NCI-H446 (cell line): Measurements from ENCODE around the gene RAP1A.
"Not testable (repeated sequence)": the region's sequence is repeated elsewhere in the genome, so short reads cannot be mapped to it uniquely, and the experiment has no call there.

Source experiments
- DNase-seq, 2 experiments: peaks; one replicate each; lab custom pipeline; 2025; lab: John Stamatoyannopoulos, UW

Gene RAP1A

DNA sequence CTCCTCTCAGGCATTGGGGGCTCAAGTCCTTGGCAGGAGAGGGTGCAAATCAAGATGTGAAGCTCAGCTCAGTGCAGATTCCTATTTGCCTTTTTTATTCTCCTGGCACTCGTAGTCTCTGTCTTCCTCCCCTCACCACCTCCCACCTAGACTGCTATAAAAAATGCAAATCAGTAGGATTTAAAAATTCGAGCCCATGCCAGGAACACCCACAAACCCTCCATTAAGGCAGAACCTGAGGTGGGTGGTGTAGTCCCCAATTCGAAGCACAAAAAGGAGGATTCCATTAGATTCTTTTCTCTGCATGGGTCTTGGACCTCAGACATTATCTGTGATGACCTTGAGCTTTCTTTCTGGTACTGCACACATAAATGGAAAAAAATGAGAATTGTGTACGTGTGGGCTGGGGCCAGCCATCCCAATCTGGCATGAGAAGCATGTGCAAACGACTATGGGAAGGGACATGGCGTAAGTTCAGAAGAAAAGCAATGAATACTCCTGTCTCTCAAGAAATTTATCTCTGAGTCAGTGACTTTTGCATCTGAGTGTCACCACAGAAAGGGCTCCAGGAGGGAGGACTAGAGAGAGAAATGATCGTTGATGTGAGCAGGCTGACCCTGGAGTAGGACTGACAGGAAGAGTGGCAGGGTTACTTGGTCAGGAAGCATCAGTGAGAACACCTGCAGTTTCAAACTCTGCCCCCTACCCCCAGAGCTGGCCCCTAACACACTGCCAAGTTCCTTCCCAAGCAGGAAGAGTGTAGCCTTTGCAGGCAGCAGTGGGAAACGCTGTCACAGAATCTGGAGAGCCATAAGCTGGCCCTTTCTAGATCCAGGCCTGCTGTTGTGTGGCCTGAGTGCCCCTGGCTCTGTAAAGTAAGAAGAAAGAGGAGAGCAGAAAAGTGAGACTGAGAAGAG, 117.9 kb downstream of the RAP1A start:
- DNase-seq, result no peak

DNA sequence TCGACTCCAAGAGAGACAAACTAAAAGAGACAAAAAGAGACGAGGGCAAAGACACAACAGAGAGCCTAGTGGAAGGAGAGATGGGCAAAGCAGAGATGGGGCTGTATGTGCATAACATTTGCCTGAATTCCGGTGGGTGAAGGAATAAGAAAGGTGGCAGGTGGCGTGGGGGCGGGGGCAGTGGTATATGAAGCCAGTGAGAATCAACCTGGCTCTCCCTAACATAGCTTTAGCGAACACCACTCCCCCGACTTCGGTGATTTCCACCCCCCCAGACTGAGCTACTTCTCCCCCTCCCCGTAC, 118.5 kb downstream of the RAP1A start:
- DNase-seq, result no peak

DNA sequence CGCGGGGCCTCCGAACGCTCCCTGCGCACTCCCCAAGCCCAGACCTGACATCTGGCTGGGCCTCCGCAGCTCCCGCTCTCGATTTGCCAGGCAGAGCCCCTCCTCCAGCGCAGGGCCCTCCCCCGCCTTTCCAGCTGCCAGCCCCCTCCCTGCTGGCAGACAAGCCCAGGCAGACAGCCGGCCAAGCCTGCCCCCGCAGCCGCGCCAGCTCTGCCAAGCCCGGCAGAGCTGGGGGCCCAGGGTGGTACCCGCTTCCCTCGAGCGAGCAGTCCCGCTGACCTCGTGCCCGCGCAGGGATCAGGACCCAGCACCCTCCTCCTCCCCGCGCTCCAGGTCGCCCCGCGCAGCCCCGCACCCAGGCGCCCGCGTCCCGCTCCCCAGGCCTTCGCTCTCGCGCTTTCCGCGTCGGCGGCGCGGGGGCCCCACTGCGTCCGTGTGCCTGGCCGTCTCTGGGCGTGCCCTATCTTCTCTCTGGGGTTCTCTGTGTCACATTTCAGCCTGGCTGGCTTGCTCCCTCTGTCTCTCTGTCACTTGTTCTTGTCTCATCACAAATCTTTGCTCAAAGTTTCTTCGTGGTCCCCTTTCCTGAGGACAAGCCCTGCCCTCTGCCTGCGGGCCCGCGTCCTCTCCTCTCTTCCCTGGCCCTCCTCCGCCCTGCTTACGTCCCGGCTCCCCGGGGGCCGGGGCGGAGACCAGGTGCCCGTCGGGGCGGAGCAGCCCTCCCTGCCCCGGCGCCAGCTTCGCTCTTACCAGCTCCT, 119.0 kb downstream of the RAP1A start:
- DNase-seq, result peak; percentile 83 to 92

DNA sequence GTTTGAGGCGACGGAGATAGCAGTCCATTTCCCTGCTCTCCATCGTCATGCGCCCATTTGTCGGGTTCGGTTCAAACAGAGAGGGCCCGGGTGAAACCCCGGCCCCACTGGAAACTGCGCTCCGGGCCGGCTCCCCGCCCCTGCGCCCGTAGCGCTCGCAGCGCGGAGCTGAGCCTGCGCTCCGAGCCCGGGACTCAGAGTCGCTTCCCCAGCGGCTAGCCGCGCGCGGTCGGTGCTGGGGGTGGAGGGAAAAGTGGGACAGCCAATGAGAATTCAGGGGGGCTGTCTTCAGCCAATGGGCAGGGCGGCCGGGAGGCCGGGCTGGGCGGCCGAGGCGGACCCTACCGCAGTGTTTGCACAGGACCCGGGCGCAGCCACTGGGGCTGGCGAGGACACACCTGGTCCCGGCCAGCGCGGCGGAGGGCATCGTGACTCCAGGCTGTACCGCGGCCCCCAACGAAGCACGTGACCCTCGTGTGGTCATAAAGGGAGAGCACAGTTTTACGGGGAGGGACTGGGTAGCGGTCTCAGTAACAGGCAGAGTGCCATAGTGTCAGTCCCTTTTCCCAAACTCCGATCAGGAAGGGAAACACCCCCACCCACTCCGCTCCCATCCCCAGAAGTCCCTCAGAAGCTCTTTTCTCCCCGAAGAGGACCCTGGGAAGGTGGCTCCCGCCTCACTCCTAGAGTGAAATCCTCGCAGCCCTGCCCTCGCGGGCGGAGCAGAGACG, 119.8 kb downstream of the RAP1A start, which contains the start of gene INKA2:
TSS of gene INKA2 (minus strand) at position 202 of the 731 bp plus-strand sequence. CDS start at position 49, 153 bp downstream.
- DNase-seq, result peak; percentile 71 to 93

DNA sequence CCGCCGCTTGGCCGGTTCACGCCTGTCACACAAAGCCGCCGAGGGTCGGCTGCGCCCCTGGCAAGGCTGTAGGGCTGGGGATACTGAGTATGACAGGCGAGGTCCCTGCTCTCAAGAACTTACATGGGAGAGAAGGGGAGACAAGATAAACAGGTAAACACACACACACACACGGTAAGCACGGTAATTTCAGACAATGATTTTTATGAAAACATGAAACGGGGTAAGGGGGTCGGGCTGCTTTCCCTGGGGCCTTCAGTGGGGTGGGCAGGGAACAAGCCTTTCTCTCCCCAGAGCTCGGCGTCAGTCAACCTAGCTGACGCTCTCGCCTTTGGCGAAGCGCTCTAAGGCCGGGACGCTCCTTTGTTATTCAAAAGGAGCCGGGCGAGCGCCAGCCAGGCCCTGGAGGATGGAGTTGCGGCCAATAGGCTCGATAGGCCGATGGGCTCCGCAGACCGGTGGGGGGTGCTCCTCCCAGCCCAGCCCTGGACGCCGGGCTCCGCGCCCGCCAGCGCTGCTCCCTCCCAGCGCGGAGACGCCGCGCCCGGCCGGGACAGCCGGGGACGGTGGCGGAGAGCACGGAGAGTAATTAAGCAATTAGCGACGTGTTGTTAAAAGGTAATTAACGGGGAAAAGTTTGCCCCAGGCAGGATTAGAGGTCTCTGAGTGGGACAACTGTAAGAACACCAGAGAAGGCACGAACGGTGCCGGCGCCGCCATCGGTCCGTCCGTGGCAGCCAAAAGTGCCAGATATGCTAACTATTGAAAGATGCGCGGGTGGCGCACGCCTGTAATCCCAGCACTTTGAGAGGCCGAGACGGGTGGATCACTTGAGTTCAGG, 120.6 kb downstream of the RAP1A start:
- no peak for DNase-seq

DNA sequence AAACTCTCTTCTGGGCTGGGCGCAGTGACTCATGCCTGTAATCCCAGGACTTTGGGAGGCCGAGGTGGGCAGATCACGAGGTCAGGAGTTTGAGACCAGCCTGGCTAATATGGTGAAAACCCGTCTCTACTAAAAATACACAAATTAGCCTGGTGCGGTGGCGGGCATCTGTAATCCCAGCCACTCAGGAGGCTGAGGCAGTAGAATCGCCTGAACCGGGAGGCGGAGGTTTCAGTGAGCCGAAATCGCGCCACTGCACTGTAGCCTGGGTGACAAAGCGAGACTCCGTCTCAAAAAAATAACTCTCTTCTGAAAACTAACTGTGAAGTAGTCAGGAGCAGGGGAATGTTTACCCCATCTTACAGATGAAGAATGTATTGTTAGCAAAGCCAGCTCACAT, 122.7 kb downstream of the RAP1A start:
- DNase-seq, result not testable (repeated sequence)

DNA sequence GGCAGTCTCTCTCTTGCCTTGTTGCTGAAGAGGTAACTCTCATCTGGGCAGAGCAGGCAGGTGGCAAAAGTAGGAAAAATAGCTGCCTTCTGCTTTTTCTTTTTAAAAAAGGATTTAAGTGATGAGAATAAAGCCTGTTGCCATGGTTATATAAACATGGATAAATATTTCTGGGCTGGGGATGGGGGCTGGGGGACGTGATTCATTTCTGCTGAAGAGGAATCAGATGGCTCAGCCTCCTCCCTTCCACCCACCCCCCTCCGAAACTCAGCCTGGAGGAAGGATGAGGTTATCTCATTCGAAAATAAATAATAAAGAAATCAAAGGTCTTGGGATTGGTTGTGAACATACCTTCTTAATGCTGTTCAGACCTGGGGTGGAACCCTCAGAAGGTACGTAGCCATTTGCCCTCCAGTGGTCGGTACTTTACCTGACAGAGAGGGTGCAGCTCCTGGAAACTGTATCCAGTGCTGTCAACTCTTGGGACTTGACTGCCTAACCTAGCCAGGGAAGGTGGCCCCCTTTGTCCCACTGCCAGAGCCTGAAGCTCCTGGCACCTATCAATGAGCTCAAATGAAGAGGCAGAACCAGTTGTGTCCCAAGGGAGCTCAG, 123.5 kb downstream of the RAP1A start:
- DNase-seq, result no peak

DNA sequence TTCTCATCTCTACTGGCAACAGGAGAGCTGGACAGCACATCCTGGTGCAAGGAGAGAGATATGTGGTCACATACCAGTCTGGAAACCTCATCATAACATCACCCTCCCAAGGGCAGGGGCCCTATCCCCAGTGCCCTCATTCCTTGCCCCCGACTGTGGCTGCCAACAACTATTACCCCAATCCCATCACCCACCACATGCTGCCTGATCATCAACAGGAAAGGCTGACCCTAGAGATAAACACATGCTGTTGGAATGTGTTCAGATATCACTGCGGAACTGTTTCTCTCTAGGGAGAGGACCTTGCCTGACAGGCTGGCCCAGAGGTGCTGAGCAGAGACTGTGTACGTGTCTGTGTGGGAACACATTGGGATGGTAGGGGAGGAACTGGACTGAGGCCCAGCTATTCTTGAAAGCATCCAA, 124.1 kb downstream of the RAP1A start:
- DNase-seq, result no peak

DNA sequence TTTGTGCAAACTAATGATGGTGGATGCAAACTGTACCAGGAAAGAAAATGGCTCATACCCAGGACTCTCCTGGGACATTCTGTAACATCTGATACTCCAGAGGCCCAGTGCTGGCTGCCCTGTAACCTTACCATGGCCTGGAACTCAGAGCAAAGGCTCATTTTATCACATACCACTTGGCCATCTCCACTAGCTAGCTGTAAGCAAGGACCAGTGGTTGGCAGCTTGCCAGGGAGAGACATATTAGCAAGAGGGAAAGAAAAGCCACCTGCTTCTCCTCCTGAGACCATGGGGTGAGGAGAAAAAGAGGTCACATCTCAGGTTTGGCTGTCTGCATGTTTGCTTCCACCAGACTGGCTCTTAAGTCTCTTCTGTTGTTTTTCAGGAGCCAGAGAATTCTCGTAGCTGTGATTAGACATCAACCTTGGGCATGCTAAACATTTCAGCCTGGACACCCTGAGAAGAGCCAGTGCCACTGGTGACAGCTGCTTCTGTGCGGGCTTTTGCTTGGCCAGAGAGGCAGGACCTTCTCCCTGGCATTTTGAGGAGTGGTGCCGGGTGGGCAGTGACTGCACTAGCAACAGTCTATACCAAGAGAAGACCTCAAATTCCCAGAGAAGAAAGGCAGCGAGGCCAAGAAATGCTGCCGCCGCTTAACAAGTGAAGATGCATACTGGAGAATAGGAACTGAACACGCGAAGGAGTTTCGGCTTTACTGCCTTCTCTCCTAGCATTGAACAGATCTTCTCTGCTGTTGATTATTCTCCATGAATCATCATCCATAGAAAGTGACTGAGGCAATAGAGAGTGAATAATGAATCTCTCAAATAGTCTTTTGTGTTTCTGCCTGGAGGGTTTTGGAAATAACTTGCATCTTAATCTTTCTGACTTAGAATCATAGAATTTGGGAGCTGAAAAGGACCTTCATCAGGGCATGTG, 126.4 kb downstream of the RAP1A start:
- DNase-seq, result peak in 1 of 2 experiments; percentile 31

DNA sequence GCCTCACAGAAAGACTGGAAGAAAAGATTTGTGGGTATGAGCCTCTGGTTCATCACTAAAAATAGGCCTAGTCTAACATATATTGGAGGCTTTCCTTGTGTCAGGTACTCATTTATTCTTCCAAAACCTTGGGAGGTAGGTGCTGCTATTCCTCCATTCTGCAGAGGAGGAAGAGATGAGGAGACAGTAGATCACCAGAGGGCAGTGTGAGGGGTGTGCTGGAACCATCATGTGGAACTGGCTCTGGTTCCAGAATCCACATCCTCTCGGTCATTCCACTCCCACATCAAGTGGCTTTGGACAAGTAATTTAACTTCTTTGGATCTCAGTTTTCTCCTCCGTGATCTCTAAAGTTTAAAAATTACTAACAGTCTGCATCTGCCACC, 127.0 kb downstream of the RAP1A start:
- DNase-seq, result no peak

DNA sequence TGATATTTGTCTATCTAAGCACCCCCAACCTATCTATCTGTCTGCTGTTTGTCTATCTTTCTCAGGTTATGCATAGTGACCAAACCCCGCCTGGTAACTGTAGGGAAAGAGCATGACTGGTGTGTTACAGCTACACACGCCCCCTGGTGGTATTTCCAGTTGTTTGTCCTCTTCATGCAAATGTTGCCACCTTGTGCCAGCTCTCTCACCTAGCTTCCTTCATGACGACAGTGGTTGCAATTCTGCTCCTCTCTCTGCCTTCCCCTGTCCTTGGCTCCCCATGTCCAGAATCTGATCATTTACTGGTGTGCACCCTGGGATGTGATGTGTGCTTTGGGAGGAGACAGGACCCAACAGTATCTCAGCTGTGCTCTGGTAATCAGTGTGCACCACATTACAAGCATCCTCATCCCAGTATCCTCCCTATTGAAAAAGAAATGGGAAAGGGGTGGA, 127.7 kb downstream of the RAP1A start:
- peak; percentile 72 to 83 for DNase-seq

DNA sequence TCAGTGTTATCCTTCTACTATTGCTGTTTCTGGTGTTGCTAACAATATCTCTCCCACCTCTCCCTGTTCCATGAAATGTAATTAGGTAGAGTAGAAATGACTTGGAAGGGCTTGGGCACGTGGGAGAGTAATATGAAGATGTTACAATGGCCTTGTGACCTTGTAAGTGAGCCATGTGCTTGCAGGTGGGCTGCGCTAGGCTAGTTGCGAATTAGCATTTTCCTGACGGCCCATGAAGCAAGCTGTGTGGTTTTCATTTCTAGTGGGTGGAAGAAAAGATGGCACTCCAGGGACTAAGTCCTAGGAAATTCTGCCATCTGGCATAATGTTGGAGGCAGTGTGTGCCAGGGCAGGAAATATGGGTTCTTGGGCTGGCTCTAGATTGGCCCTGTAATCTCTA, 128.4 kb downstream of the RAP1A start:
- DNase-seq, result no peak

DNA sequence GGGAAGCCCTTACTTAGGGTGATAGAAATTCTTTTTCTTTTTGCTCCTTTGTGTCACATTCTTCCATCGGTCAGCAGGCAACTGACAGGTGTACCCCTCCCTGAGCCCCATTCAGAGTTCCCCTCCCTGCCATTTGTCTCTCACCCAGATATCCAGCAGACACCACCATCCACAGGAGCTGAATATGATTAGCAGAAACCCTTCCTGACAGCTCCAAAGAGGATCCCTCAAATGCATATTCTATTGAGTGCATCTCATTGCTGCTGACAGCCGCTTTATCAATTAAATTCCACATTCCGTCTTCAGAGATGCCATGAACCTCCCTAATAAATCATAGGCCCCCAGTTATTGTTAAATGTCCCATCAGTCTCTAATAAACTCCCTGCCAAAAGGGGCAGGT, 130.0 kb downstream of the RAP1A start:
- no peak for DNase-seq

DNA sequence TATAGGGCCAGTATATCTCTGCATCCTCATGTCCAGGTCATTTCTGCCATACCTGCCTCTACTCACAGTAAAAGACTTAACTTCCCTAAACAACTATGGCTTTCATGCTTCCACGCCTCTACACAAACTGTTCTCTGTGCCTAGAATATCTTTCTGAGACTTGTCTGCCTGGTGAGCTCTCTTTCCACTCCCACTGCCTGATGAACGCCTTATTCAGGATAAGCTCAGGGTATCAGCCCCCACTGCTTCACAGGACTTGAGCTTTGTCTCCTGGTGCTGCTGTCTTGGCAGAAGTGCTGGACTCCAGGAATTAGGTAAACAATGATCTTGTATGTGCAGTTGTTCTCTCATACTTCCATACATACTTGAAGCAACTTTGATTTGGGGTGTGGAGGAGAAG, 131.3 kb downstream of the RAP1A start:
- no peak for DNase-seq

DNA sequence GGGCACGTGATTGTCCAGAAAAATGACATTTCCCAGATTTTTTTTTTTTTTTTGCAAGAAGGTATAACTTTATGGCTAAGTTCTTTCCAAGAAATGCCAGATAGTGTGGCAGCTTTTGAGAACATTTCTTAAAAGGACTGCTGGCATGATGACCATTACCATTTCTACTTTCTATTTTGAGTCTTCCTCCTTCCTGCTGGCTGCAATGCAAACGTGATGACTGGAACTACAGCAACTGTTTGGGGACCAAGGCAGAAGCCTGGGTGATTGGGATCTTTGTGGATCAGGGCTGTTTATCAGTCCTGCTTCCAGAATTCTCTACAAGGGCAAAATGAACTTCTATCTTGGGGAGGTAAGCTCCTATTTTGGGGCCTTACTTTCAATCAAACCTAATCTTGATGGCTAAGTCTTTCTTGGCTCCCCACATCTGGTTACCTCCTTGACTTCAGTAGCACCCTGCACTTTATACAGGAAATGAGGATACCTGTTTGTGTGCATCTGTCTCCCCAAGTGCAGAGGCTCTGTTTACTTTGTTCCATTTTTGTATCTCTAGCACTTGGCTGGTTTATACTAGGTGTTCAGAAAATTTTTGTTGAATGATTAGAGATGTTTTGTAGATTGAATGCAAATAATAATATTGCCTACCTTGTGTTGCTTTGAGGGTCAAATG, 132.5 kb downstream of the RAP1A start:
- DNase-seq, result no peak

DNA sequence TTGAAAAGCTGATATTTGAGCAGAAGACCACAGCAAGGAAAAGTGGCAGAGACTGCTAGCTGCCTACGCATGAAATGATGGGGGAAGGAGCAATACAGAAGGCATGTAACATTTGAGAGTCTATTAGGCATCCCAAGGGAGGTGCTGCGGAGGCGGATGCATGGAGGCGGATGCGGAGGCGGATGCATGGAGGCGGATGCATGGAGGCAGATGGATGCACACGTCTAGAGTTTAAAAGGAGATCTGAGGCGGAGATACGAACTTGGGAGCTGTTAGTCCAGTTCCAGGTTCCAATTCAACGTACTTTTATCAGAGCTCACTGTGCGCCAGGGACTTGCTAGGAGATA, 135.4 kb downstream of the RAP1A start:
- DNase-seq, result peak in 1 of 2 experiments; percentile 51

DNA sequence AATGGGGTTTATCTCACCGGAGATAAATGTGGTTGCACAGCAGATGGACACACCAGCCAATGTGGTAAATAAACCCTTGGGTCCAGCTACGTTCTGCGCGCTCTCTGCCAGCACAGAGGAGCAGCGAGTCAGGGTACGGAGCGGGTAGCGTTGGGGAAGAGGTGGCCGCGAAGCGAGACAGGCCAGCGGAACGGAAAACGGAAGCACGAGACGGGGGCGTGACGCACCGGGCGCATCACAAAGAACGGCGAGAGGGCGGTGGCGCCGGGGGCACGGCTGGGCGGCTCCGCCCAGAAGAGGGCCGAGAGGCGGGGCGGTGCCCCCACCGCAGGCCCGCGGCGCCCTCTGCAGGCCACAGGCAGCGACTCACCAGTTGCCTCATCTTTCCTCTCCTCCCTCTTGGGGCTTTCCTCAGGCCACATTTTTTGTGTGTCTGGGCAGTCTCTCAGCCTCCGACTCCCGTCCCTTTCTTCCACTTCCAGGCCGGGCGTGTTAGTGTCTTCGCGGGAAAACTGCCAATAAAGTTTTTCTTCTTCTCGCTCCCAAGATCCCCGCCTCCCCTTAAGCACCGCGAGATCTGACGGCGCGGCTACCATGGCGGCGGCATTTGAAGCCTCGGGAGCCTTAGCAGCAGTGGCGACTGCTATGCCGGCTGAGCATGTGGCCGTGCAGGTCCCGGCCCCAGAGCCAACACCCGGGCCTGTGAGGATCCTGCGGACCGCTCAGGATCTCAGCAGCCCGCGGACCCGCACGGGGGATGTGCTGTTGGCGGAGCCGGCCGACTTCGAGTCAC, 135.9 kb downstream of the RAP1A start, which contains the start of gene DDX20:
TSS of gene DDX20 (plus strand) at position 571 of the 793 bp plus-strand sequence. CDS start at position 595, 24 bp downstream.
- peak; percentile 98 for DNase-seq

DNA sequence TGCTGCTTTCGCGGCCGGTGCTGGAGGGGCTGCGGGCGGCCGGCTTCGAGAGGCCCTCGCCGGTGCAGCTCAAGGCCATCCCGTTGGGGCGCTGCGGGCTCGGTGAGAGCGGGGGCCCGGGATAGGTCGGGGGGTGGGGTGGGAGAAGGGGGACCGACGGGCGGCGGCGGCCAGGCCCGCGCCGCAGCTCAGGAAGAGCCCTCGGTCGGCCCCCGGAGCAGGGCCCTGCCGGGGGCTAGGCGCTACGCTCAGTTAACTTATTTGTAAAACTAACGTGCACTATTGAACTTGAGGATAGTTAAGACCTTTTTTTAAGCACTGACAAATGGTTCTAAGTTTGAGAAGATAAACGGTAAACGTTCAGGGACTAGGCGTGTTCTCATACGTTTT, 136.5 kb downstream of the RAP1A start:
- DNase-seq, result no peak
